Measurements from ENCODE around the gene HADHA.

- TF ChIP-seq CTCF (IDR thresholded peaks at IDR 0.05; ENCODE audit: poor library complexity, severe bottlenecking) (no peak), POLR2AphosphoS5 (IDR thresholded peaks at IDR 0.05) (no peak)
These were observed 52.9 kb downstream of the HADHA start for GRCh38 chr2:26191316-26192159.

All from neural cell (in vitro differentiated cells).